NB4 (cell line): Measurements from ENCODE around the gene FNDC7.

Experiments
- DNase-seq: peaks from one replicate; pipeline ENCODE4 v3.0.0; 2010; ENCODE audit warnings: low read depth
- H3K4me3 ChIP-seq: one replicate; pipeline ENCODE4 v1.5.1; 2011; ENCODE audit warnings: mild to moderate bottlenecking, low read depth, low read length, moderate library complexity
- CTCF ChIP-seq: IDR thresholded peaks from one replicate; pipeline ENCODE4 v1.5.1; 2012; ENCODE audit warnings: low read depth, low read length
- MAX ChIP-seq: IDR thresholded peaks from 2 replicates; pipeline ENCODE4 v1.6.1; 2011; ENCODE audit warnings: low read depth, low read length
- MYC ChIP-seq: IDR thresholded peaks from 2 replicates; pipeline ENCODE4 v1.6.1; 2011; ENCODE audit warnings: low read depth, low read length
- POLR2A ChIP-seq: IDR thresholded peaks from 2 replicates; pipeline ENCODE4 v1.6.1; 2011; ENCODE audit warnings: mild to moderate bottlenecking; ENCODE audit not compliant: insufficient read length; ENCODE audit errors: extremely low read depth

FNDC7 gene

GRCh38 chr1:108716437-108717230 is 3.9 kb downstream of the FNDC7 start:
- no peak overlapping the region for H3K4me3 ChIP-seq
- no peak for DNase-seq
- TF ChIP-seq CTCF (no peak), POLR2A (no peak), MYC (no peak), MAX (no peak)

- DNase-seq = no peak
- TF ChIP-seq POLR2A = no peak
- TF ChIP-seq MYC = no peak
- no peak for TF ChIP-seq MAX
- no peak for TF ChIP-seq CTCF
- no peak overlapping the region for H3K4me3 ChIP-seq
These were observed 5.1 kb downstream of the FNDC7 start for GRCh38 chr1:108717774-108718316.

GRCh38 chr1:108718927-108719655 is 6.4 kb downstream of the FNDC7 start:
- H3K4me3 ChIP-seq = no peak overlapping the region
- no peak for DNase-seq
- TF ChIP-seq POLR2A = no peak
- no peak for TF ChIP-seq MAX
- TF ChIP-seq MYC = no peak
- no peak for TF ChIP-seq CTCF

- no peak overlapping the region for H3K4me3 ChIP-seq
- peak; percentile 65 for DNase-seq
- TF ChIP-seq MYC (no peak), MAX (no peak), CTCF (no peak), POLR2A (no peak)
These were observed 7.1 kb downstream of the FNDC7 start for GRCh38 chr1:108719656-108720435.

GRCh38 chr1:108722292-108722691 is 9.6 kb downstream of the FNDC7 start:
- TF ChIP-seq POLR2A (no peak), MAX (no peak), MYC (no peak), CTCF (no peak)
- no peak for DNase-seq
- no peak overlapping the region for H3K4me3 ChIP-seq
